ENCODE results near the gene CDC42BPB. TPM values are rescaled to one million over a fixed set of nuclear protein-coding genes. Genes with fewer than 3 reads are reported as not detected.

The CDC42BPB gene
- total and polyA plus RNA-seq, 2 of the 13 experiments (the other 11 are each of a cell fraction or from before 2014, with no cell fraction given): 19.7 to 32.3 TPM

DNA sequence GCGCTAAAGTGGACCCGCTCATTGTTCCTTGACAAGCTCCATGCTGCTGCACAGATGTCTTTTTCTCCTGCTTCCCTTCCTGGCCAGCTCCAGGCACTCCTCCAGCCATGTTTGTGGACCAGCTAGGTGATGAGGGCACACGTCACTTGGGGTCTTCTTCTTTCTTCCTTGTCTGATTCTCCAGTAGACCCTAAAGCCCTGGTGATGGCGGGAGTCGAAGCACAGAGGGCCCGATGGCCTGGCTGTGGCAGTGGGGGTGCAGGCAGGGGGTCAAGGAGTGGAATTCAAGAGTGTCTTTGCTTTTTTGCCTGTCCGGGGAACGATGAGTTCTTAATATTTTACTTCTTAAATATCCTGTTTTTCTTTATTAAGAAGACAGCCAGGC, 157.8 kb downstream of the CDC42BPB start (continued):
- TF ChIP-seq, protein P1, sequence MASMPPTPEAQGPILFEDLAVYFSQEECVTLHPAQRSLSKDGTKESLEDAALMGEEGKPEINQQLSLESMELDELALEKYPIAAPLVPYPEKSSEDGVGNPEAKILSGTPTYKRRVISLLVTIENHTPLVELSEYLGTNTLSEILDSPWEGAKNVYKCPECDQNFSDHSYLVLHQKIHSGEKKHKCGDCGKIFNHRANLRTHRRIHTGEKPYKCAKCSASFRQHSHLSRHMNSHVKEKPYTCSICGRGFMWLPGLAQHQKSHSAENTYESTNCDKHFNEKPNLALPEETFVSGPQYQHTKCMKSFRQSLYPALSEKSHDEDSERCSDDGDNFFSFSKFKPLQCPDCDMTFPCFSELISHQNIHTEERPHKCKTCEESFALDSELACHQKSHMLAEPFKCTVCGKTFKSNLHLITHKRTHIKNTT (CRISPR knock-in tag; IDR thresholded peaks at IDR 0.05): no peak
- TF ChIP-seq JUNB (CRISPR knock-in tag; IDR thresholded peaks at IDR 0.05; ENCODE audit: borderline replicate concordance): no peak
- no peak for TF ChIP-seq ZSCAN22 (CRISPR knock-in tag; IDR thresholded peaks at IDR 0.05)

GRCh38 chr14:102898776-102899515, 158.4 kb downstream of the CDC42BPB start:
- CTCF ChIA-PET (ENCODE audit: low intra/inter-chr PET ratio, low total read pairs): no interaction called here
- DNase-seq (ENCODE audit: low spot score) (no peak), FAIRE-seq (no peak), ATAC-seq (no peak)
- H3K9ac ChIP-seq (ENCODE audit: insufficient read depth, low read depth, low read length): no peak overlapping the region
- no peak overlapping the region for H3K4me2 ChIP-seq (ENCODE audit: low read depth, low read length)
- no TSS peak for BruUV-seq (replicated peaks)
- WGBS (ENCODE audit: low lambda C conversion rate): 94% methylated on average over 14 of the region's 18 CpGs
- in situ Hi-C loops (cut with HindIII; ENCODE audit: extremely low pct_ligation_motif_present, low pct_unique_long_range_greater_than_20kb): no loop called here
- H3K79me2 ChIP-seq (ENCODE audit: insufficient read depth, low read length): no peaks in the 10 kb centered on the region
- H4K20me1 ChIP-seq (ENCODE audit: insufficient read depth, low read length): no peaks in the 10 kb centered on the region
- H3K4me3 ChIP-seq (replicated peaks in 1 of 3; ENCODE audit: insufficient read depth in 1 of 3, low read depth in 2 of 3, low read length in 3 of 3): no peak overlapping the region
- POLR2A ChIA-PET: no interaction called here
- H3K4me1 ChIP-seq (ENCODE audit: insufficient read depth, low read length): peaks cover 19% of the 10 kb centered on the region
- H3K27ac ChIP-seq (ENCODE audit: extremely low read length, insufficient read depth, low read length): no peak overlapping the region
- H2AFZ ChIP-seq (ENCODE audit: low read length): no peak overlapping the region
- H3K9me3 ChIP-seq (ENCODE audit: low read length): no peaks in the 10 kb centered on the region
- intact Hi-C loops (cut with micrococcal nuclease; ENCODE audit: unreplicated experiment): no loop called here
- no peaks in the 10 kb centered on the region for H3K27me3 ChIP-seq (ENCODE audit: control insufficient read depth in 1 of 2, insufficient read depth in 2 of 2, low read length in 2 of 2)
- peaks cover 2 to 7% of the 10 kb centered on the region in 2 experiments; a peak in 4 of 5 replicates for H3K36me3 ChIP-seq (replicated peaks in 1 of 2; ENCODE audit: control insufficient read depth in 1 of 2, insufficient read depth in 2 of 2, low read length in 2 of 2)
- TF ChIP-seq ZNF274 (CRISPR knock-in tag; IDR thresholded peaks at IDR 0.05) (no peak), E2F2 (CRISPR knock-in tag; IDR thresholded peaks at IDR 0.05; ENCODE audit: borderline replicate concordance) (no peak), ZNF343 (CRISPR knock-in tag; IDR thresholded peaks at IDR 0.05) (no peak), MLLT10 (CRISPR knock-in tag; IDR thresholded peaks at IDR 0.05) (no peak), ZNF577 (CRISPR knock-in tag; IDR thresholded peaks at IDR 0.05; ENCODE audit: borderline replicate concordance, low read depth) (no peak), ZMYM2 (CRISPR knock-in tag; IDR thresholded peaks at IDR 0.05) (no peak), ZNF766 (CRISPR knock-in tag; IDR thresholded peaks at IDR 0.05; ENCODE audit: borderline replicate concordance) (no peak), TBP (CRISPR knock-in tag; IDR thresholded peaks at IDR 0.05) (no peak), IKZF4 (CRISPR knock-in tag; IDR thresholded peaks at IDR 0.05; ENCODE audit: borderline replicate concordance, low read depth, not compliant biosample characterization) (no peak), ZBTB2 (CRISPR knock-in tag; IDR thresholded peaks at IDR 0.05; ENCODE audit: low read depth) (no peak), ZNF224 (CRISPR knock-in tag; IDR thresholded peaks at IDR 0.05) (no peak), ZBTB43 (CRISPR knock-in tag; conservative IDR thresholded peaks at IDR 0.05) (no peak), KDM2A (CRISPR knock-in tag; IDR thresholded peaks at IDR 0.05; ENCODE audit: borderline replicate concordance, low read depth) (no peak)
